HG02763 (cell line): ENCODE results near the gene C3AR1.
"Not testable (repeated sequence)": the region's sequence is repeated elsewhere in the genome, so short reads cannot be mapped to it uniquely, and the experiment has no call there.

Experiments used
- ATAC-seq: cut with Tn5 transposase; IDR thresholded peaks from one replicate; pipeline ENCODE4 v1.9.1; 2021; ENCODE audit warnings: mild to moderate bottlenecking, moderate library complexity; ENCODE audit not compliant: unreplicated experiment

C3AR1 gene

GRCh38 chr12:8031017-8031416 lies 35.1 kb downstream of the C3AR1 start:
- not testable (repeated sequence) for ATAC-seq

DNA sequence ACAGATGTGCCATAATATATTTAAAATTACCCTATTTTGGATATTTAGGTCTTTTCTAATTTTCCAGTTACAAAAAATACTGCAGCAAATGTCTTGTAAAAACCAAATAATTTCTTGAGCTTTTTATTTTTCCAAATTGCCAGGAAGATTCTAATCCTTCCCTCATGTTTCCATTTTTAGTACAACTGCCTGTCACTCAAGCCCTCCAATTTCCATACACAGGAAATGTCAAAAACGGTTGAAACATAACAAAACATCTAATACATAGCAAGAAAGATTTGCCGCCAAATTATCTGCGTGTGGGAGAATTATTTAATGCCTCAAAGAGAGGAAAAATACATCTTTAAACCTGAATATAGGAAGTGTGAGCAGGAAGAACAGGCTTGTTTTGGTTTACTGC lies 36.0 kb downstream of the C3AR1 start:
- ATAC-seq: no peak

DNA sequence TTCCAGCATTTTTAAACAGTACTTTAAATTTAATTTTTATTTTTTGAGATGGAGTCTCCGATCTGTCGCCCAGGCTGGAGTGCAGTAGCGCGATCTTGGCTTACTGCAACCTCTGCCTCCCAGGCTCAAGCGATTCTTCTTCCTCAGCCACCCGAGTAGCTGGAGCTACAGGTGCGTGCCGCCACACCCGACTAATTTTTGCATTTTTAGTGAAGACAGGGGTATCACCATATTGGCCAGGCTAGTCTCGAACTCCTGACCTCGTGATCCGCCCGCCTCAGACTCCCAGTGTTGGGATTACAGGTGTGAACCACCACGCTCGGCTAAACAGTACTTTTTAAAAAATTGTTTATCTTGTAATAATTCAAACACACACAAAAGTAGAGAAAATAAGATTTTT lies 37.9 kb downstream of the C3AR1 start:
- no peak for ATAC-seq

DNA sequence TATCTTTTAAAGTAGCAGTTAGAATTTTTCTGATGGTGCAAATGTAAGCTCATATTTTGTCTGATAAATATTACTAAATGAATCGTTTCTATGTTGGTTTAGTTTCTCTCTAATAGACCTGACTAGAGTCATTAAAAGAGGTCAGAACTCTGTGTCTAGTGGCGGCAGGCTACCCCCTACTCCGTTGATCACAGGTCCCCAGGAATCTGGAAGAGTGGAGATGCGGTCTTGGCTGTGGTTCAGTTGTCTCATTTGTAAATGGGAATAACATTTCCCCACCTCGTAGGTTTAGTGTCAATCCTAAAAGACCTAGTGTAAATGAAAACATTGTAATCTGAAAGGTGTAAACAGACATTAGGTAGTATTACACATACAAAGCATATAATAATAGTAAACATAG lies 38.3 kb downstream of the C3AR1 start:
- ATAC-seq: no peak

GRCh38 chr12:8026291-8026900 lies 39.8 kb downstream of the C3AR1 start:
- ATAC-seq: peak; percentile 99

- no peak for ATAC-seq
Measured at GRCh38 chr12:8018666-8019581, 47.2 kb downstream of the C3AR1 start.

- not testable (repeated sequence) for ATAC-seq
Measured at GRCh38 chr12:8018213-8018612, 47.9 kb downstream of the C3AR1 start.

DNA sequence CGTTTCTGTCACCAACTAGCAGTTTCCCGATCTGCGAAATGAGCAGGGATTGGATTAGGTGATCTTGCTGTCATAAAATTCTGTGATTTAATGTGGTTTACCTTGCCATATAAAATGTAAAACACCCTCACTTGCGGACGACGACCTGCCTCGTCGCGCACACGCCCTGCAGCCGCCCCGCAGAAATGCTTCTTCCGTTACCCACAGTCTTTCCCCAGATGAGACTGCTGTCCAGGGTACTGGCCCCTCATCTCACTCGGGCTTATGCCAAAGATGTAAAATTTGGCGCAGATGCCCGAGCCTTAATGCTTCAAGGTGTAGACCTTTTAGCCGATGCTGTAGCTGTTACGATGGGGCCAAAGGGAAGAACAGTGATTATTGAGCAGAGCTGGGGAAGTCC lies 51.3 kb downstream of the C3AR1 start:
- ATAC-seq: no peak

GRCh38 chr12:8012651-8013309 lies 53.4 kb downstream of the C3AR1 start:
- no peak for ATAC-seq

DNA sequence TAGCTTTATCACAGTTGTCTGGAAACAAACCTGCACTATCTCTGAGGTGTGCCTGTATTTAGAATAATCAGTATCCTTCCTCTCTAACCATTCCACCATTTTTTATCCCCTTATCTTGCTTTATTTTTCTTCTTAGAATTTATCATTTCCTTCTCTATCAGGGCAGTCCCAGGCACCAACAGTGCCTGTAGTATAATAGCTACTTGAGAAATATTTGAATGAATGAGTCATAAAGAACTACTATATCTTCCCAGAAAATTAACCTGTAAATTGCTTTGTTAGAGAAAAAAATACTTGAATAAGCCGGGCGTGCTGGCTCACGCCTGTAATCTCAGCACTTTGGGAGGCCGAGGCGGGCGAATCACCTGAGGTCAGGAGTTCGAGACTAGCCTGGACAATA lies 54.8 kb downstream of the C3AR1 start:
- ATAC-seq: no peak
